Kidney epithelial cell (primary cell): Measurements from ENCODE around the gene EIF3L. TPM values are rescaled to one million over a fixed set of nuclear protein-coding genes. Genes with fewer than 3 reads are reported as not detected.
"Not testable (repeated sequence)": the region's sequence is repeated elsewhere in the genome, so short reads cannot be mapped to it uniquely, and the experiment has no call there.

Experiments
- DNase-seq: peaks from one replicate; pipeline ENCODE4 v3.0.0-alpha.2; 2010; ENCODE audit warnings: low read depth
- H3K27me3 ChIP-seq: 2 replicates; pipeline ENCODE4 v1.6.0; 2011; ENCODE audit warnings: low read length; ENCODE audit not compliant: control insufficient read depth, insufficient read depth
- H3K36me3 ChIP-seq: 2 replicates; pipeline ENCODE4 v1.5.1; 2011; ENCODE audit warnings: low read length; ENCODE audit not compliant: control insufficient read depth, insufficient read depth
- H3K4me3 ChIP-seq: 2 replicates; pipeline ENCODE4 v1.5.1; 2011; ENCODE audit warnings: low read depth, mild to moderate bottlenecking, control low read depth, low read length
- total RNA-seq: library from RNA; depleted of rRNA; stranded (reverse); fragments of >200 nt; gene quantifications from 2 replicates; pipeline ENCODE4 v1.2.3, GENCODE V29; 2015
- TF ChIP-seq, protein P1 (sequence below): IDR thresholded peaks from 2 replicates; pipeline ENCODE4 v1.5.1; 2011; ENCODE audit warnings: mild to moderate bottlenecking, moderate library complexity, low read length, control low read depth, inconsistent platforms; ENCODE audit not compliant: insufficient read depth, poor library complexity, severe bottlenecking

Gene EIF3L
- 439 and 469 TPM in 2 replicates for total RNA-seq

DNA sequence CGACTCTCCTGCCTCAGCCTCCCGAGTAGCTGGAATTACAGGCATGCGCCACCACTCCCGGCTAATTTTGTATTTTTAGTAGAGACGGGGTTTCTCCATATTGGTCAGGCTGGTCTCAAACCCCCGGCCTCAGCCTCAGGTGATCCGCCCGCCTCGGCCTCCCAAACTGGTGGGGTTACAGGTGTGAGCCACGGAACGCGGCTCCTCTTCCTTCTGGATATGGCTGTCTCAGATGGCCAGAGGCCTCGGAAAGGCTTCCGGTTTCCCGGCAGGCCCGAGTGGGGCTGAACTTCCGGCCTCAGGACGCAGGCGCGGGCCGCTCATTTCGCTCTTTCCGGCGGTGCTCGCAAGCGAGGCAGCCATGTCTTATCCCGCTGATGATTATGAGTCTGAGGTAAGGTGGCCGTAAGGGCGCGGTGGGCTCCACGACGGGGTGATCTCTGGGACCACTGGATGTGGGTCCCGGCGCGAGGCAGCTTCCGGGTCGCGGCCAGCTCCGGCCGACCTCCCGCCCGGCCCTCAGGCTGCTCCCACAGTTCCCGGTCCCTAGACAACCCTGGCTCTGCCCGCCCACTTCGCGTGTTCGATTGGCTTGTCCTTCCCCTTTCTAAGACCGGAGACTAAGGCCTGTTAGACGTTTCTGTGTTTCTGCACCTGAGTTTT lies at the start of gene EIF3L:
TSS of gene EIF3L (plus strand) at position 331 of the 663 bp plus-strand sequence. CDS start at position 362, 31 bp downstream.
- H3K4me3 ChIP-seq = peak within 1 kb of the TSS; percentile 91
- peak; percentile 69 for DNase-seq
- peaks cover 2% of the 10 kb centered on the region for H3K36me3 ChIP-seq
- TF ChIP-seq, protein P1, sequence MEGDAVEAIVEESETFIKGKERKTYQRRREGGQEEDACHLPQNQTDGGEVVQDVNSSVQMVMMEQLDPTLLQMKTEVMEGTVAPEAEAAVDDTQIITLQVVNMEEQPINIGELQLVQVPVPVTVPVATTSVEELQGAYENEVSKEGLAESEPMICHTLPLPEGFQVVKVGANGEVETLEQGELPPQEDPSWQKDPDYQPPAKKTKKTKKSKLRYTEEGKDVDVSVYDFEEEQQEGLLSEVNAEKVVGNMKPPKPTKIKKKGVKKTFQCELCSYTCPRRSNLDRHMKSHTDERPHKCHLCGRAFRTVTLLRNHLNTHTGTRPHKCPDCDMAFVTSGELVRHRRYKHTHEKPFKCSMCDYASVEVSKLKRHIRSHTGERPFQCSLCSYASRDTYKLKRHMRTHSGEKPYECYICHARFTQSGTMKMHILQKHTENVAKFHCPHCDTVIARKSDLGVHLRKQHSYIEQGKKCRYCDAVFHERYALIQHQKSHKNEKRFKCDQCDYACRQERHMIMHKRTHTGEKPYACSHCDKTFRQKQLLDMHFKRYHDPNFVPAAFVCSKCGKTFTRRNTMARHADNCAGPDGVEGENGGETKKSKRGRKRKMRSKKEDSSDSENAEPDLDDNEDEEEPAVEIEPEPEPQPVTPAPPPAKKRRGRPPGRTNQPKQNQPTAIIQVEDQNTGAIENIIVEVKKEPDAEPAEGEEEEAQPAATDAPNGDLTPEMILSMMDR = no peak
- no peaks in the 10 kb centered on the region for H3K27me3 ChIP-seq

DNA sequence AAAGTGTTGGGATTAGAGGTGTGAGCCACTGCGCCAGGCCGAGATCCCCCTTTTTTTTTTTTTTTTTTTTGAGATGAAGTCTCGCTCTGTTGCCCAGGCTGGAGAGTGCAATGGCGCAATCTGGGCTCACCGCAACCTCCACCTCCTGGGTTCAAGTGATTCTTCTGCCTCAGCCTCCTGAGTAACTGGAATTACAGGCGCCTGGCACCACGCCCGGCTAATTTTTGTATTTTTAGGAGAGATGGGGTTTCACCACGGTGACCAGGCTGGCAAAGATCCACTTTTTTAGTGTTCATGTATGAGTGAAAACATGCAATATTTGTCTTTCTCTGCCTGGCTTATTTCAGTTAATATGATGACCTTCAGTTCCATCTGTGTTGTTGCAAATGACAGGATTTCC lies 49.2 kb upstream of the EIF3L start:
- DNase-seq, H3K27me3 ChIP-seq, H3K36me3 ChIP-seq, H3K4me3 ChIP-seq: not testable (repeated sequence)

DNA sequence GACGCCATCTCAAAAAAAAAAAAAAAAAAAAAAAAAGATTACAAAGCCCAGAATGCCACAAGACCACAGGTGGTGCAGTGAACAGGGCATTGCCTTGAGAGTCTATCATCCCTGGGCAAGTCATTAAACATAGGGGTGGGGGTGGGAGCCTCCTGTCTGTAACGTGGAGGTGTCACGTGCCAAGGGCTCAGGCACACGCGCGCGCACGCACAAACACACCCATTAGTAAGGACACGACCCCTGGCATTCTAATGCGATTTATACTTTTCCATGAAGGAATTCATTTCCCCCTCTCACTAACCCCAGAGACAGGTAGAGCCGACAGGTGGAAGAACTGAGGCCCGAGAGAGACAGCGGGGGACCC lies 47.3 kb upstream of the EIF3L start:
- TF ChIP-seq, protein P1 = no peak
- no peak for DNase-seq
- Histone ChIP-seq H3K4me3 (peak overlapping the region; percentile 52), H3K27me3 (peaks cover 5% of the 10 kb centered on the region), H3K36me3 (no peaks in the 10 kb centered on the region)

DNA sequence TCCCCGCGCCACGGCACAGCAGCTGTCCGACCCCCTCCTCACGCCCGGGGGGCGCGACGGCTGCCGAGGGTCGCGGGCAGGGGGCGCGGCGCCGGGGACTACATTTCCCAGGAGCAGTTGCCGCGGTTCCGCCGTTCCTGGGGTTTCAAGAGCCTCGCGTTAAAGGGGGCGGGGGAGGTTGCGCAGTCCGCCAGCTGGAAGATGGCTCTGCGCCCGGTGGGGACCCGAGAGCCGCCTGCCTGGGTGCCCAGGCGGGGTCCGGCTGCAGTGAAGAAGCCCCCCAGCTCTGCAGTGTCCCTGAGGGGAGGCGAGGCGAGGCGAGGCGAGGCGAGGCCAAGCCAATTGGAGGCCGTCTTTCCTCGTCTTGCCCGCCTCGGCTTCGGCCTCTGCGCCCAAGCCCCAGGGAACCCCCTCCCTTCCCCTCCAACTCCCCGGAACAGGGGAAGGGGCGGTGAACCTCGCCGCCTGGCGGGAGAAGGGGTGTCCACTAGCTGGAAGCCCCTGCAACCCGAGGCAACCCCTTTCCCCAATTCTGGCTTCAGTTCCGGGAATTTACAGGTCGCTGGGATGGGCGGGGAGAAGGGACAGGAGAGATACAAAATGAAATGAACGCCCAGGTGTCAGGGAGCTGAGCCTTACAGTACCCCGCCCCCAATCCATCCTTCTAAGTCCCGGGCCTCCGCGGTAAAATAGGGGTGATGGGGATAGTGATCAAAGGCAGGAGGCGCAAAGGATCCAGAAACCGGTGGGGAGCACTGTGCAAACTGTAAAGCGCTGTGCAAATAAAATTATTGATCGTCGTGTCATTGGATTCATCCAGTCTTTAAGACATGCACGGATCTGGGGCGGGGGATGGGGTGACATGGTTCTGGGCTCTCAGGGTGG lies 46.7 kb upstream of the EIF3L start:
- Histone ChIP-seq H3K36me3 (no peaks in the 10 kb centered on the region), H3K27me3 (peaks cover 5% of the 10 kb centered on the region), H3K4me3 (peak overlapping the region; percentile 52)
- TF ChIP-seq, protein P1 = no peak
- no peak for DNase-seq

DNA sequence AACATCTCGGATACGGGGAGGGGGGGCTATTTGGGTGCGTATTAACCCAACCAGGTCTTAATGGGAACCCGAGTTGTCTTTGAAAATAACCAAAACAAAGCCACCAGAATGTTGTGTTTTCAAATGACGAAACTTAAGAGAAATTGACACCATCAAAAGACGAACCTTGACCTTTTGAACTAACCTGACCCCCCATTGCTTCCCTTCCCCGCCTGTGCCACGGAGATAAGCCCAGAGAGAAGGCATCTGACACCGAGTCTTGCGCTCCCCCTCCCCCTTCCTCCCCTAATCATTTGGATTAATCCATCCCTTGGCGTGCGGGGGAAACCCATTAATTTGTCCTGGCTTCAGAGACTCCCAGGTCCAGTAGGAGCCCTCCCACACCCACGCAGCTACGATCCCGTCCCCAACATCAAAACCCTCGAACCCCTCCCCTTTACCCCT lies 46.0 kb upstream of the EIF3L start:
- H3K36me3 ChIP-seq = no peaks in the 10 kb centered on the region
- TF ChIP-seq, protein P1 = no peak
- peak overlapping the region; percentile 52 for H3K4me3 ChIP-seq
- DNase-seq = no peak
- H3K27me3 ChIP-seq = peaks cover 5% of the 10 kb centered on the region

DNA sequence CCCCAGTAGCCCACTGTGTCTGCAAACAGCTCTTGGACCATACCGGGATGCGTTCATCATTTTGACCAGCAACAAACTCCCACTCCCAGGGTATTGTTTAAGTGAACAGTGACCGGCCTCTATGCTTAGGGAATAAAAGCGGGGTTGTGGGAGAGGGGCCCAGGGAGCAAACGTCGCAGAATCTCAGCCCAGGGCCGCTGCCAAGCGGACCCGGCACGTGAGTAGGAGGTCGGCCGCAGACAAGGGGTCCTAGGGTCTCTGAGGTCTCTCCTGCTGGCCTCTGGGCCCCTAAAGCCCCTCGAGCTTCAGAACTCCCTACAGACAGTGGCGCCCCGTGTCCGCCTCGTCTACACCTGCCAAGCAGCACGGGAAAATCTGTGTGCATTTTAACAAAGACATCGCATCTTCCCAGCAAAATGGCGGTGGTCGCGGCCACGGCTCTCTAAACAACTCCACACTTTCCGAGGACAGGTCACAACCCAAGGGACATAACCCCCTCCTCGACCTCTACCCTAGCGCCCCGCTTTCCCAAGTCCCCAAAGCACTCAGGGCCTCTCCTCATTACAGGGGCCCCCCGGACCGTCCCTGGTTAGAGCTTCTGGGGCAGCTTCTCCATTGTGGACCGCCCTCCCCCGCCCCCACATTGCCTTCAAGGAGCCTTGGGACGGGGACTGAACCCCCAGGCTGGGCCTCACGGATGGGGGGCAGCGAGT lies 45.4 kb upstream of the EIF3L start:
- Histone ChIP-seq H3K4me3 (no peak overlapping the region), H3K36me3 (no peaks in the 10 kb centered on the region), H3K27me3 (peaks cover 5% of the 10 kb centered on the region)
- DNase-seq = no peak
- TF ChIP-seq, protein P1 = no peak
